GM21619 (cell line): Measurements from ENCODE around the gene CHN1.

Experiments
- ATAC-seq: cut with Tn5 transposase; IDR thresholded peaks from one replicate; pipeline ENCODE4 v1.9.1; 2021; ENCODE audit not compliant: unreplicated experiment

CHN1 gene

GRCh38 chr2:175004980-175005732 lies at the start of gene CHN1:
TSS of gene CHN1 (minus strand) at chr2:175005381. CDS start at chr2:175004912, 469 bp downstream.
- ATAC-seq, result peak; percentile 74

GRCh38 chr2:175054340-175054739 lies 49.2 kb upstream of the CHN1 start:
- no peak for ATAC-seq

GRCh38 chr2:175049661-175050060 lies 44.5 kb upstream of the CHN1 start:
- no peak for ATAC-seq

DNA sequence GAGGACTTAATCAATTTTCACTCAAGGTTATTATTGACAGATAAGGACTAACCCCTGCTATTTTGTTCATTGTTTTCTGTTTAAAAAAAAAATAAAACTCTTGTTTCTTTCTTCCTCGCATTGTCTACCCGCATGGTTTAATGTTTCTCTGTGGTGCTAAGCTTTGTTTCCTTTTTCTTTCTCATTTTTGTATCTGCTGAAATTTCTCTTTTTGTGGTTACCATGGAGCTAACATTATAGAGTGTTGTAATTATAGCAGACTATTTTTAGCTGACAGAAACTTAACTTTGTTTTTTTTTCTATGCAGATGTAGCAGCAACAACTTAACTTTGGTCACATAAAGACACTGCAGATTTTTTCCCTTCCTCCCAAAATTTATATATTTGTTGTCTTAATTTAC lies 43.1 kb upstream of the CHN1 start:
- ATAC-seq, result no peak

DNA sequence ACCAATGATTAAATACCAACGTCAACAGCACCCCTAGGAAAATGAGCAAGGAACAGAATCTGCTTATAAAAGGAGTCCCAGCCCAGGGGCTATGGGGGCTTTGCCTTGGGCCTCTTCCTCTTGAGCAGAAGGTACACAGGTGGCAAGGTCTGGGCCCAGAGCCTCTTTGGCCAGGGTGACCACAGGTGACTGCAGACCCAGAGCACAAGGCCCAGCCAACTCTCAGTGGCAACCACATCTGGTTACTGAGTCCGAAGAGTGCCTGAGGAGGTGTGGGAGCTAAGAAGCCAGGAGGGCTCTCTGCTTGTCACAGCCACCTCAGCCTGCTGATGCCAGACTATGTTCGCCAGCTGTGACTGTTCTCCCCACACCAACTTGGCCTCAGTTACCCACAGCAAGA lies 34.3 kb upstream of the CHN1 start:
- no peak for ATAC-seq

GRCh38 chr2:175039031-175039430 lies 33.9 kb upstream of the CHN1 start:
- no peak for ATAC-seq

- no peak for ATAC-seq
These were observed 32.8 kb upstream of the CHN1 start for GRCh38 chr2:175037941-175038340.

GRCh38 chr2:175036582-175037018 lies 31.4 kb upstream of the CHN1 start:
- no peak for ATAC-seq

DNA sequence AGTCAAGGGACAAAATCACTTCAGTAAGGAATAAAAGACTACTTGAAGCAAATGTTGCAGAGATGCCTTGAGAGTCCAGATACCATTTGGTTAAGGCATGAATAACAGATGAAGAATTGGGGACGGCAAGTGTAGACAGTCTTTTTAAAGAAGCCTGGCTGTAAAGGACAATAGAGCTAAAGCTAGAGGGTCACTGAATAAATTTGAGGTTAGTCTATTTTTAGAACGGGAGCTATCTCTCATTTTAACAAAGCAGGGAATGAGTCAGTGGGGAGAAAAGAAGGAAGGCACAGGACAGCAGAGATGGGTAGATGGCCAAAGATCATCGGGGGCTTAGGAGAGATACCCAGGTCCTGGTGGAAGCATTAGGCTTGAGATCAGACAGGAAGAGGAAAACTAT lies 30.6 kb upstream of the CHN1 start:
- no peak for ATAC-seq

- ATAC-seq, result no peak
These were observed 29.5 kb upstream of the CHN1 start for GRCh38 chr2:175034716-175035115.

DNA sequence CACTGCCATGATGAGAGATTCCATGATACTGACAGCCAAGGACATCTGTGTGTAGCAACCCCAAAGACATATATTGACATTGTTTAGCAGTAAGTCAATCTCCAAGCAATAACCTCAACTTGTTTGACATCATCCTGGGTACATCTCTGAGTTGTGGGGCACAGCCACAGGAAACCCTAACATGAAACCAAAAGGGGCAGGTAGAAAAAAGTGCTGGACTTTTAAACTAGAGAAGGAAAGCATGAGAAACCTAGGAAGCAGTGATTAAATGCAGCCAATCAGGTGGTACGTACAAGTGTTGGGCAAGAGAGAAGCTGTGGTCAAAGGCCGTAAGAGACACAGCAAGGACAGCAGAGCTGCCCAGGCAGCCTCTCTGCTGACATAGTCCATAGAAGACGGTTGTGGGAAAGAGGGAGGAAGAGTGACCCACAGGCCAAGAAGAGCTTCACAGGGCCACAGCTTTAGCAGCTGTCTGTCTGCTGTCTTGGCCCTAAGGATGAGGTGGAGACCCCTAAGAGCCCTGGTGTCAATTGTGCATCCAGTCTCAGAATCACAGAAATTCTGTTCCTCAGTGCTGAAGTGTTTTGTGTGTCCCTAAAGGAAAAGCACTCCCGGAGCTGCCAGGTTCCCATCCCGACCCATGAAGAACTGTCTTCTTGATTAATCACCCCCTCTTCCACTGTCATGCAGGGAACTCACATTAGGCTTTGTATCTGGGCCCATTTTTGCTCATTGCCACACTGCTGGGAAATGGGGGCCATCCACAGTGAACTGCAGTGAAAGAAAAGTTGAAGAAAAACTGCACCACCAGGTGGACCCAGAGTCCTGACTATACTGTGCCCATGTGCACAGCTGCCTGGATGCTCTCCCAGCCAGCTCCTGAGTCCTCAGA lies 25.4 kb upstream of the CHN1 start:
- no peak for ATAC-seq

- ATAC-seq, result no peak
These were observed 22.6 kb upstream of the CHN1 start for GRCh38 chr2:175027755-175028154.

- no peak for ATAC-seq
These were observed 21.2 kb upstream of the CHN1 start for GRCh38 chr2:175026385-175026784.

GRCh38 chr2:175025946-175026345 lies 20.8 kb upstream of the CHN1 start:
- ATAC-seq, result no peak

DNA sequence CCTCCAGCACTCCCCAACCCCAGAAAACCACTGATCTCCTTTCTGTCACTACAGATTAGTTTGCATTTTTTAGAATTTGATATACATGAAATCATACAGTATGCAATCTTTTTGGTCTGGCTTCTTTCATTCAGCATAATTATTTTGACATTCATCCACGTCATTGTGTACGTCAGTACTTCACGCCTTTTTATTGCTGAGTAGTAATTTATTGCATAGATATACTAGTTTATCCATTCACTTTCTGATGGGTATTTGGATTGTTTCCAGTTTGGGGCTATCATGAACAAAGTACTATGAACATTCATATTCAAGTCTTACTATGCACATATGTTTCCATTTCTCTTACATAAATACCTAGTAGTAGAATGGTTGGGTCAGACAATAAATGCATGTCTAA lies 20.1 kb upstream of the CHN1 start:
- ATAC-seq, result no peak

- ATAC-seq, result no peak
These were observed 17.7 kb upstream of the CHN1 start for GRCh38 chr2:175022923-175023322.

GRCh38 chr2:175019566-175020327 lies 14.6 kb upstream of the CHN1 start:
- ATAC-seq, result no peak

- no peak for ATAC-seq
These were observed 12.6 kb upstream of the CHN1 start for GRCh38 chr2:175017618-175018414.

DNA sequence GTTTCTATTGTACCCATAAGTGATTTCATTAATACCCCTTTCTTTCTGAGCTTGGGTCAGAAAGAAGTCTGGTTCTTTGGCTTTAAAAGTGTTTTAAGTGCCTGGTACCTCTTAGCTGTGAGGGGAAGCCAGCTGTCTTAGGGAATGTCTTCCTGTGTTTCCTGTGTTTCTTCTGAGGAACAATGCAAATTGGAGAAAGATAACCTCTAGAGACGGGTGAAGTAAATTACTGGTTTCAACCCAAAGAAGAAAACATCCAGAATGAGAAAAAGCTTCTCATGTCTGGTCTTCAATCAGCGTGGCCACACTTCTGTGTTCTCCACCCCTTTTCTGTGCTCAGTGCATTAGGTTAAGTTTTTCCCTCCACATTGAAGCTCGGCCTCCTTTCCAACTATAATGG lies 10.2 kb upstream of the CHN1 start:
- no peak for ATAC-seq

GRCh38 chr2:175012516-175012915 lies 7.3 kb upstream of the CHN1 start:
- ATAC-seq, result no peak

DNA sequence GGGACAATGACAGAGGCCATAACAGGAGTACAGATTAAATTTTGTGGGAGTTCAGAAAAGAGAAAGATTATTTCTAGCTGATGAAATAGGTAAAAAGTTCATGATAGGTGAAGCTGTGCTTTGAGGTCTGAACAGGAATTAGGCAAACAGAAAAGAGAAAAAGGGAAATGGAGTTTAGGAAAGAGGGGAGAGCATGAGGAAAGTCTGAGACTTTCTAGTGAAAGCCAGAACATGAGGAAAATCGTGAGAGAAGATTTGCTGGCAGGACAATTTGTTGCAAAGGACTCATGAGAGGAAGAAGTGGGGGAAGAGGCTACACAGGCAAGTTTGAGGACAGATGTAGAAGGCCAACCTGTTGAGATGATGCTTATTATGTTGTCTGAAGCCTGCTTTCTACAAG lies 6.3 kb upstream of the CHN1 start:
- no peak for ATAC-seq
